ENCODE measurements around the gene CYB561. TPM values are rescaled to one million over a fixed set of nuclear protein-coding genes. Genes with fewer than 3 reads are reported as not detected.

CYB561 gene
- total and polyA plus RNA-seq, 2 donors (not counting 1 experiment from before 2014, with no cell fraction given): 3.5 to 4.9 TPM

DNA sequence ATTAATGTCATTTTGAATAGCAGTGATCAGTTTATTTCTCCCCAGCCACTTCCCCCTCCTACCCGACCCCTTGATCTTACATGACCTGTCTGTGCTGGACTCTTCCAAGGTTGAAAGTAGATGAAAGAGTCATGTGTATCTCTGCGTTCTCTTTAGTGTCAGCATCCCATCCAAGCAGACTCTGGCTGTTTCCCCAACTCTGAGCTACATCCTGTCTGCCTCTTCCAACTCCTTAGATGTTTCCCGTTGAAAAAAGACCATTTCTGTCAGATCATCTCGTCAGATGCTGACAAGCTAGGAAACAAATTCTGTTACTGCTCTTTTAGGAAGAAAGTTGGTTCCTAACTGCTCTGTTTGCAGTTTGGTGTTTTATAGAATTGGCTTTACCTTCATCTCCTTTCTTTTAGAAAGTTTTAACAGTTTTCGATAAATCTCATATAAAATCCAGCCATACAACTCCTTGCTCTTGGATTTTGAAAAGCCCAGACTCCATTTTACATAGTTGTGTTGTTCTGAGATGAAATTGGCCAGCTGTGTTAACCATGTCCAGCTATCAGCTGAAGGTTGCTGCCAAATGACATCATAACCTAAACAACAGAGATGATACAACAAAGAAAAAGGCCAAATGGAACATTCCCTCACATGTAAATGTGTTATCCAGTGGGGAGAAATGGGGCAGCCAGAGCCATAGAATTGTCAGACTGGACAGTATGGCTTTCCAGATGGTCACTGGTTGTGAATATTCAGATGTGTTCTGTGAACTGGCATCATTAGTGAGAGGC, 43.5 kb downstream of the CYB561 start:
- DNase-seq (no peak), ATAC-seq (ENCODE audit: low read depth) (no peak)
- Histone ChIP-seq H3K4me2 (replicated peaks; ENCODE audit: low read depth, low read length, poor library complexity, severe bottlenecking) (no peak overlapping the region), H3K9ac (ENCODE audit: low read length) (no peak overlapping the region), H2AFZ (ENCODE audit: insufficient read depth, low read depth, low read length, poor library complexity, severe bottlenecking) (no peak overlapping the region), H3K36me3 (replicated peaks in 1 of 2; ENCODE audit: control extremely low read depth in 1 of 2, control insufficient read depth in 1 of 2, extremely low read depth in 1 of 2, insufficient read depth in 2 of 2, low read length in 1 of 2) (peaks cover 0 to 4% of the 10 kb centered on the region in 2 experiments), H3K27me3 (replicated peaks in 1 of 4; ENCODE audit: control extremely low read depth in 1 of 4, control insufficient read depth in 3 of 4, insufficient read depth in 4 of 4, low read length in 3 of 4) (no peaks in the 10 kb centered on the region), H3K4me1 (ENCODE audit: control insufficient read depth in 2 of 2, insufficient read depth in 2 of 2, low read length in 2 of 2) (peaks cover 13 to 14% of the 10 kb centered on the region in 2 donors), H3K4me3 (ENCODE audit: control extremely low read depth in 1 of 5, extremely low read depth in 1 of 5, insufficient read depth in 1 of 5, low read depth in 2 of 5, low read length in 4 of 5) (no peak overlapping the region), H3K27ac (ENCODE audit: low read length in 2 of 2) (no peak overlapping the region), H4K20me1 (ENCODE audit: control insufficient read depth, insufficient read depth, low read length, poor library complexity, severe bottlenecking) (no peaks in the 10 kb centered on the region), H3K9me3 (ENCODE audit: control extremely low read depth in 1 of 3, control insufficient read depth in 2 of 3, insufficient read depth in 1 of 3, low read length in 2 of 3) (no peaks in the 10 kb centered on the region), H3K79me2 (ENCODE audit: control insufficient read depth, insufficient read depth, low read length) (no peaks in the 10 kb centered on the region)
- no CpG with 5 or more reads among the region's 5 CpGs for WGBS (ENCODE audit: insufficient coverage)
- ChIA-PET CTCF (interaction anchor here (1.3 to 2.3 kb wide), 2 partner anchors 23 to 320 kb away, joined by 3 to 6 read pairs; no protein-coding TSS in a partner anchor), POLR2A (no interaction called here)
- Mint-ChIP-seq H3K9me3 (ENCODE audit: insufficient read depth) (no peaks in the 10 kb centered on the region), H3K27me3 (no peaks in the 10 kb centered on the region), H3K4me3 (no peak overlapping the region), H3K4me1 (peaks cover 17% of the 10 kb centered on the region), H3K27ac (no peak overlapping the region)
- intact Hi-C loops (cut with micrococcal nuclease): no loop called here
- no peak for TF ChIP-seq EZH2 (IDR thresholded peaks at IDR 0.05; ENCODE audit: borderline replicate concordance, insufficient read depth, low read depth, low read length, poor library complexity, severe bottlenecking)
- TF ChIP-seq, protein P1, sequence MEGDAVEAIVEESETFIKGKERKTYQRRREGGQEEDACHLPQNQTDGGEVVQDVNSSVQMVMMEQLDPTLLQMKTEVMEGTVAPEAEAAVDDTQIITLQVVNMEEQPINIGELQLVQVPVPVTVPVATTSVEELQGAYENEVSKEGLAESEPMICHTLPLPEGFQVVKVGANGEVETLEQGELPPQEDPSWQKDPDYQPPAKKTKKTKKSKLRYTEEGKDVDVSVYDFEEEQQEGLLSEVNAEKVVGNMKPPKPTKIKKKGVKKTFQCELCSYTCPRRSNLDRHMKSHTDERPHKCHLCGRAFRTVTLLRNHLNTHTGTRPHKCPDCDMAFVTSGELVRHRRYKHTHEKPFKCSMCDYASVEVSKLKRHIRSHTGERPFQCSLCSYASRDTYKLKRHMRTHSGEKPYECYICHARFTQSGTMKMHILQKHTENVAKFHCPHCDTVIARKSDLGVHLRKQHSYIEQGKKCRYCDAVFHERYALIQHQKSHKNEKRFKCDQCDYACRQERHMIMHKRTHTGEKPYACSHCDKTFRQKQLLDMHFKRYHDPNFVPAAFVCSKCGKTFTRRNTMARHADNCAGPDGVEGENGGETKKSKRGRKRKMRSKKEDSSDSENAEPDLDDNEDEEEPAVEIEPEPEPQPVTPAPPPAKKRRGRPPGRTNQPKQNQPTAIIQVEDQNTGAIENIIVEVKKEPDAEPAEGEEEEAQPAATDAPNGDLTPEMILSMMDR (IDR thresholded peaks at IDR 0.05): no peak

DNA sequence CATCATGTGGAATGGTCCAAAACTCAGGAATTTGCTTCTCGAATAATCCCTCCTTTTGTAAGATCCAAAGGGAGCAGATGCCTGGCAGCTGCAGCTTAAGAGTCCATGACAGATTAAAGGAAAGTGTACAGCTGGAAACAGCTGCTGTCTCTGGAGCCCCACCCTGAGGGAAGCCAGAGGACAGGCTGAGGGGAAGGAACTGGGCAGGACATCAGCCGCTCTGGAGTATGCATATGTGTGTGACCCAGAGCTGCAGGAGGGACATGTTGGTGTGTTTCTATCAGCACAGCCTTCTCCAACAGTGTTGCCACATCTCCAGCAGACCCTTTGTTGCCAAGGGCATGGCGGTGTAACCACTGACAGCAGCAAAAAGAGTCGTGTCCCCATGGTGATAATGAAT, 46.2 kb downstream of the CYB561 start:
- H3K4me1 ChIP-seq (ENCODE audit: control insufficient read depth in 2 of 2, insufficient read depth in 2 of 2, low read length in 2 of 2): peaks cover 13 to 14% of the 10 kb centered on the region in 2 donors
- H3K4me3 Mint-ChIP-seq: no peak overlapping the region
- no CpG with 5 or more reads among the region's 4 CpGs for WGBS (ENCODE audit: insufficient coverage)
- no peak overlapping the region for H3K4me3 ChIP-seq (ENCODE audit: control extremely low read depth in 1 of 5, extremely low read depth in 1 of 5, insufficient read depth in 1 of 5, low read depth in 2 of 5, low read length in 4 of 5)
- no peaks in the 10 kb centered on the region for H3K79me2 ChIP-seq (ENCODE audit: control insufficient read depth, insufficient read depth, low read length)
- no peaks in the 10 kb centered on the region for H3K9me3 ChIP-seq (ENCODE audit: control extremely low read depth in 1 of 3, control insufficient read depth in 2 of 3, insufficient read depth in 1 of 3, low read length in 2 of 3)
- POLR2A ChIA-PET: no interaction called here
- H3K36me3 ChIP-seq (replicated peaks in 1 of 2; ENCODE audit: control extremely low read depth in 1 of 2, control insufficient read depth in 1 of 2, extremely low read depth in 1 of 2, insufficient read depth in 2 of 2, low read length in 1 of 2): peaks cover 2 to 4% of the 10 kb centered on the region in 2 experiments
- CTCF ChIA-PET: no interaction called here
- no peak overlapping the region for H3K27ac Mint-ChIP-seq
- H3K27me3 Mint-ChIP-seq: no peaks in the 10 kb centered on the region
- H3K27ac ChIP-seq (ENCODE audit: low read length in 2 of 2): no peak overlapping the region
- H3K27me3 ChIP-seq (replicated peaks in 1 of 4; ENCODE audit: control extremely low read depth in 1 of 4, control insufficient read depth in 3 of 4, insufficient read depth in 4 of 4, low read length in 3 of 4): no peaks in the 10 kb centered on the region
- H3K9ac ChIP-seq (ENCODE audit: low read length): no peak overlapping the region
- DNase-seq (no peak), ATAC-seq (ENCODE audit: low read depth) (no peak)
- no peaks in the 10 kb centered on the region for H3K9me3 Mint-ChIP-seq (ENCODE audit: insufficient read depth)
- TF ChIP-seq, protein P1 (IDR thresholded peaks at IDR 0.05): no peak
- TF ChIP-seq EZH2 (IDR thresholded peaks at IDR 0.05; ENCODE audit: borderline replicate concordance, insufficient read depth, low read depth, low read length, poor library complexity, severe bottlenecking): no peak
- peaks cover 18% of the 10 kb centered on the region for H3K4me1 Mint-ChIP-seq
- no peaks in the 10 kb centered on the region for H4K20me1 ChIP-seq (ENCODE audit: control insufficient read depth, insufficient read depth, low read length, poor library complexity, severe bottlenecking)
- H3K4me2 ChIP-seq (replicated peaks; ENCODE audit: low read depth, low read length, poor library complexity, severe bottlenecking): no peak overlapping the region
- intact Hi-C loops (cut with micrococcal nuclease): no loop called here
- no peak overlapping the region for H2AFZ ChIP-seq (ENCODE audit: insufficient read depth, low read depth, low read length, poor library complexity, severe bottlenecking)
